HUES48 (cell line): ENCODE measurements around the gene BMP8A.
"Not testable (repeated sequence)": the region's sequence is repeated elsewhere in the genome, so short reads cannot be mapped to it uniquely, and the experiment has no call there.

ENCODE experiments used
- H3K27ac ChIP-seq: one replicate; pipeline ENCODE4 v1.7.0; 2013; ENCODE audit warnings: low read depth, low read length, inconsistent platforms
- H3K27me3 ChIP-seq: 2 replicates; pipeline ENCODE4 v1.6.1; 2013; ENCODE audit warnings: mild to moderate bottlenecking, low read length; ENCODE audit not compliant: control insufficient read depth, insufficient read depth
- H3K36me3 ChIP-seq: 2 replicates; pipeline ENCODE4 v1.6.1; 2013; ENCODE audit warnings: low read length; ENCODE audit not compliant: control insufficient read depth, insufficient read depth
- H3K4me1 ChIP-seq: 2 replicates; pipeline ENCODE4 v1.6.1; 2013; ENCODE audit warnings: mild to moderate bottlenecking, low read length; ENCODE audit not compliant: control insufficient read depth, insufficient read depth
- H3K4me3 ChIP-seq: 2 replicates; pipeline ENCODE4 v1.5.1; 2013; ENCODE audit warnings: mild to moderate bottlenecking, low read depth, low read length
- H3K9ac ChIP-seq: 2 replicates; pipeline ENCODE4 v1.6.1; 2013; ENCODE audit warnings: mild to moderate bottlenecking, low read depth, low read length, moderate library complexity
- H3K9me3 ChIP-seq: 2 replicates; pipeline ENCODE4 v1.6.1; 2013; ENCODE audit warnings: low read length; ENCODE audit not compliant: control insufficient read depth, insufficient read depth

BMP8A gene

DNA sequence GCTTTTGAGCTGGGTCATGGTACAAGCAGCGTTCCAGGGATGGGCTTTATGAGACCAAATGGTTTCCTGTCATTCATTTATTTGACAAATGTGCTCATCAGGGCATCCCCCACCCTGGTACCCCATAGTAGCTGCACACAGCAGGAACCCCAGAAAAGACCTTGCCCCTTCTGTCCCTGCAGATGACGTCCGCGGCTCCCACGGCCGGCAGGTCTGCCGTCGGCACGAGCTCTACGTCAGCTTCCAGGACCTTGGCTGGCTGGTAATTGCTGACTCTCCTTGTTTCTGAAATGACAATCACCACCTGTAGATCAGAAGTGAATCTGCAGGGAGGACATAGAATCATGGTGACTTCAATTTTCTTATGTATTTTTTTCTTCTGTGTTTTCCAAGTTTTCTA lies 30.8 kb downstream of the BMP8A start:
- not testable (repeated sequence) for H3K27me3 ChIP-seq, H3K9me3 ChIP-seq, H3K27ac ChIP-seq, H3K36me3 ChIP-seq, H3K9ac ChIP-seq, H3K4me1 ChIP-seq, H3K4me3 ChIP-seq

DNA sequence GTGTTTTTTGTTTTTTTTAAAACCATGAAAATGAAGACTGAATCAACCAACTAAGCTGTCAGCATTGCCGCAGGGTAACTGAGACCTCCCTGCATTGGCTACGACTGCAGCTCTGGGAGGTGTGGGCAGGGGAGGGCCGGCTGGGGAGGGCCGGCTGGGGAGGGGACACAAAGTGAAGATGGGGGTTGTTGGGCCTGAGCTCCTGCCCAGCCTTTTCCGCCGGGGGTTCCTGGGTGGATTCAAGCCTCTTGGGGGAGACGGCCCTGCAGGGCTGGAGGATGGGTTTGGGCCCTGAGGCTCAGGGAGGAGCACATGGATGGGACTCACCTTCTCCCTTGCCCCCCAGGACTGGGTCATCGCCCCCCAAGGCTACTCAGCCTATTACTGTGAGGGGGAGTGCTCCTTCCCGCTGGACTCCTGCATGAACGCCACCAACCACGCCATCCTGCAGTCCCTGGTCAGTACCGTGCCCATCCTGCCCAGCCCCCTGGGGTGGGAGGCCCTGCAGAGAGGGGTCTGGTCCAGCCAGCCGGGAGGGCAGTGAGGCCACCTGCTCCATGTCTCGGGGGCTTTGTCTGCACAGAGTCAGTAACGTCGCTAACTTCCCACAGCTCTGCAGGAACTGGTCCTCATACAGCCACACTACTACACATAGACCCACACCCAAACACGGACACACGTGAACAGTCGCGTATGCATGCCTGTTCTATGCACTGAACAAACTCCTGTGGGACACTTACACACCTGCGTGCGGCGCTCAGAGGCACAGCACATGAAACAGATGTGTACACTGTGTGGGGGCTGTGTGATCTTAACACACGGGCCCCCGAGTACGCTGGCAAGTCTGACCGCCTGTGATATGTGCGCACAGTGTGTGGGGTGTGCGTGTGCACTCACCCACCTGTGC lies 31.5 kb downstream of the BMP8A start:
- Histone ChIP-seq H3K27ac (no peak overlapping the region), H3K4me3 (no peak overlapping the region), H3K36me3 (peaks cover 9% of the 10 kb centered on the region; the same call in 1 of the 2 replicates), H3K9me3 (no peaks in the 10 kb centered on the region), H3K9ac (no peak overlapping the region), H3K4me1 (no peaks in the 10 kb centered on the region), H3K27me3 (no peaks in the 10 kb centered on the region)

DNA sequence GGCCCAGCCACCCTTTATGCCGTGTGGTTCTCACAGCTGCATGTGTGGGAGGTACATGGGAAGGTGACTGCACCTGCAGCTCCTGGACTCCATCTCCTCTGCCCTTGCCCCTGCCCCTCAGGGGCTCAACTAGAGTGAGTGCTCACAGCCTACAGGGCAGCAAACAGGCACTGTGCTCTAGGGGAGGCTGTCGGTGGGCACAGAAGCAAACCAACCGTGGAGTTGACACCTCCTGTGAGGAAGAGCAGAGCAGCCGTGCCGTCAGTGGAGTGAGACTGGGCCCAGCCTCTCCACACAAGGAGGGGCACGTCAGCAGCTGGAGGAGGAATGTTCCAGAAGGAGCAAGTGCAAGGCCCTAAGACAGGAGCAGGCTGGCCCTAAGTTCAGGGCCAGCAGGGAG lies 32.7 kb downstream of the BMP8A start:
- Histone ChIP-seq H3K4me1 (no peaks in the 10 kb centered on the region), H3K27ac (no peak overlapping the region), H3K36me3 (peaks cover 21% of the 10 kb centered on the region), H3K4me3 (no peak overlapping the region), H3K9ac (no peak overlapping the region), H3K9me3 (no peaks in the 10 kb centered on the region), H3K27me3 (no peaks in the 10 kb centered on the region)

DNA sequence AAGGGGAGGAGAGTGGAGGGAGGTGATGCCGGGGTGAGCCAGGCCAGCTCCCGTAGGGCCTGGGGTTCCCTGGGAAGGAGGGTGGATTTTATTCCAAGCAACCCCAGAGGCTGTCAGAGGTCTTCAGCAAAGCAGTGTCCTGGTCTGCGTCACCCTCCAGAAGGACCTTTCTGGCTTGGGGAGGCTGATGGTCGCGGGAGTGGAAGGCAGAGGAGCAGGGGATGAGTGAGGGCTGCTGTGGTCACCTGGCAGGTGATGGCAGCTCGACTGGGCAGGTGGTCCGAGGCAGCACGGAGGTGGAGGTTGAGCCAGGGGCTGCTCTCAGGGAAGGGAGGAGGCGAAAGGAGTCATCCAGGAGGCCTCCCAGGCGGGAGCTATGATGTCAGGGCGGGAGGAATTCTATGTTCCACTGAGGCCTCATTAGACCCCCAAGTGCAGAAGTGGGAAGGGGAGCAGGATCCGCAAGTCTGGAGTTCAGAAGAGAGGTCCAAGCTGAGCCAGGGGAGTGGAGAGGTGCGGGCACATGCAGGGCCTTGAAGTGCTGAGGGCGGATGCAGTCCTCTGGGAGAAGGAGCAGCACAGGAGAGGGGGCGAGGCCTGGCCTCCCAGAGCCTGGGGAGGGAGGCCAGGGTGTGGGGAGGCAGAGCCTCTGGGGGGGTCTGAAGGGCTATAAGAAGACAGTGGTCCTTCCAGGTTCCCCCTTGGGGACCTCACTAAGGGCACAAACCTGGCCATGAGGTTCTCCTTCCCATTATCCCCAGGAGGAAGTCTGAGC lies 33.3 kb downstream of the BMP8A start:
- Histone ChIP-seq H3K36me3 (peaks cover 22% of the 10 kb centered on the region), H3K27ac (no peak overlapping the region), H3K9me3 (no peaks in the 10 kb centered on the region), H3K4me1 (no peaks in the 10 kb centered on the region), H3K27me3 (no peaks in the 10 kb centered on the region), H3K9ac (no peak overlapping the region), H3K4me3 (no peak overlapping the region)

DNA sequence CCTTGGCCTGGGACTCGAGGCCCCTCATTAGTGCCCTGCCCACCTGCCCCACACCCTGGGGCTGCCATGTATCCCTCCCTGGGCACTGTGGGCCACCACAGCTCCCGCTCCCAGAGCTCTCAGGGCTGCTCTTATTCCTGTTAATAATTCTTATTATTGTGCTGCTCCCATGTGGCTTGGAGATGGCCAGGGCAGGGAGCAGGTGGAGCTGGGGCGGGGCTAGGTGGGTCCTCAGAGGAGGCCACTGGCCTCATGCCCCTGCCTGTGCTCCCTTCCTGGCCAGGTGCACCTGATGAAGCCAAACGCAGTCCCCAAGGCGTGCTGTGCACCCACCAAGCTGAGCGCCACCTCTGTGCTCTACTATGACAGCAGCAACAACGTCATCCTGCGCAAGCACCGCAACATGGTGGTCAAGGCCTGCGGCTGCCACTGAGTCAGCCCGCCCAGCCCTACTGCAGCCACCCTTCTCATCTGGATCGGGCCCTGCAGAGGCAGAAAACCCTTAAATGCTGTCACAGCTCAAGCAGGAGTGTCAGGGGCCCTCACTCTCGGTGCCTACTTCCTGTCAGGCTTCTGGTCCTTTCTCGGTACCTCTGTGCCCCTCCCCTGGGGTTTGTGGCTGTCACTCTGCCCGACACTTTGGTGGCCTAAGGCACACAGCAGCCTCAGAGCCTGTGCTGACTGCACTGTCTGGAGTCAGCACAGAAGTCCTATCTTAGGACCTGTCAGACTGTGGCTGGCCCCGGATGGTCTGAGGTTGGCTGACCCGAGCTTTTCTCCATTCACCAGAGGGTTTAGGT lies 34.1 kb downstream of the BMP8A start:
- Histone ChIP-seq H3K27ac (no peak overlapping the region), H3K27me3 (no peaks in the 10 kb centered on the region), H3K9ac (no peak overlapping the region), H3K36me3 (peaks cover 26% of the 10 kb centered on the region), H3K4me3 (no peak overlapping the region), H3K9me3 (no peaks in the 10 kb centered on the region), H3K4me1 (no peaks in the 10 kb centered on the region)

DNA sequence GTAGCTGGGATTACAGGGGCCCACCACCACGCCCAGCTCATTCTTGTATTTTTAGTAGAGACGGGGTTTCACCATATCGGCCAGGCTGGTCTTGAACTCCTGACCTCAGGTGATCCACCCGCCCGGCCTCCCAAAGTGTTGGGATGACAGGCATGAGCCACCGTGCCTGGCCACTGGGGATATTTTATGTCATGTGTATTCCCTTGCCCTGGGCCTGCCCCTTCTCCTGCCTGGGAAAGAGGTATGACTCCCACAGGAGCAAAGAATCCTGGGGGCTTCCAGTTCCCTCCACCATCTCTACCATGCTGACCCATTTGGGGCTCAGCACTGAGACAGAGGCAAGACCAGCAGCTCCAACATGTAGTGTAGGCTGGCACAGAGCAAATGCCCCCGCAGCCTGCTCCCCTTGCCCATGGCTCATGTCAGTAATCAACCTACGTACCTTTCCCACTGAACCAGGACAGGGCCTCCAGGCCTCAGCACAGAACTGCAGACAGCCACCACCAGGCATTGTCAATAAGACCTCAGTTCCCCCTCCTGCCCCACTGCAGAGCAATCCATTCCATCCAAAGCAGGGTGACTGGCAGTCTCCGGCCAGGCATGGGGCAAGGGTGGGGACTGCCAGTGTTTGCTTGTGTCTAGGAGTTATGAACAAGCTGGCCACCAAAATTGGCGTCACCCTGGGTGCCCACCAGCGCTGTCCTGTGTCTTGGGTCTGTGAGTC lies 35.2 kb downstream of the BMP8A start:
- Histone ChIP-seq H3K9me3 (no peaks in the 10 kb centered on the region), H3K9ac (no peak overlapping the region), H3K36me3 (peaks cover 26% of the 10 kb centered on the region), H3K4me1 (no peaks in the 10 kb centered on the region), H3K27me3 (no peaks in the 10 kb centered on the region), H3K4me3 (no peak overlapping the region), H3K27ac (no peak overlapping the region)

DNA sequence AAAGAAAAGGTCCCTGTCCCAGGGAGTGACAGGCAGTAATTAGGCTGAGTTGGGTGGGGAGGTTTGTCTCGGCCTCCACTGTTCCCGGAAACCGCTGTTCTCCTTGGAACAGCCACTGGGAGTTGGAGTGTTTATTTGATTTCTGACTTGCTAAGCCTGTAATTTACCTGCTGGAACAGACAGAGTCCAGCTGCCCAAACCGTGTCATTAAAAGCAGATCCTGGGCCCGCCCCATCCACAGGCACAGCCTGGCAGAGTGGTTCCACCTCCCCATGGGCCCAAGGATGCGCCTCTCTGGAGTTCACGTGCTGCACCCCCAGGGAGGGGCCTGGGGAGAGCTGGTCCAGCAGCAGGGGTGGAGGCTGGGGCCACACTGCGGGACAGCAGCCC lies 35.7 kb downstream of the BMP8A start:
- not testable (repeated sequence) for H3K9ac ChIP-seq, H3K27me3 ChIP-seq, H3K4me3 ChIP-seq, H3K9me3 ChIP-seq, H3K27ac ChIP-seq, H3K4me1 ChIP-seq
- H3K36me3 ChIP-seq, result peaks cover 31% of the 10 kb centered on the region

DNA sequence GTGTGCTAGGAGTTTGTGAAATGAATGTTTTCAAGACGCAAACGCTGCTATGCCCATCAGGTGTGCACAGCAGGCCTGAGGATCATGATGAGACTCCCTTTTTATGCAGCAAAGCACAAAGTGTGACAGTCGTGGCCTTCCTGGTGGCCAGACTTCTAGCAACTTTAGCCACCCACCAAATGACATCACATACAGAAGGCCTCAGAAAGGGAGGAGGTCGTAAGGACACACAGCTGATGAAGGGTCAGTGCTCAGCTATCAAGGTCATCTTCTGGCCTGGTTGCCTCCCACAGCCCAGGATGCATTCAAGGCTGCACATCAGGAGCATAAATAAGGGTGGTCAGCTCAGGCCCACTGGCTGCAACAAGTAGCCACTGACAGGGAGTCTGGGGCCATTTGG lies 36.6 kb downstream of the BMP8A start:
- peaks cover 31% of the 10 kb centered on the region for H3K36me3 ChIP-seq
- no peaks in the 10 kb centered on the region for H3K9me3 ChIP-seq
- no peak overlapping the region for H3K27ac ChIP-seq
- H3K27me3 ChIP-seq, result no peaks in the 10 kb centered on the region
- H3K9ac ChIP-seq, result no peak overlapping the region
- H3K4me1 ChIP-seq, result no peaks in the 10 kb centered on the region
- H3K4me3 ChIP-seq, result no peak overlapping the region

DNA sequence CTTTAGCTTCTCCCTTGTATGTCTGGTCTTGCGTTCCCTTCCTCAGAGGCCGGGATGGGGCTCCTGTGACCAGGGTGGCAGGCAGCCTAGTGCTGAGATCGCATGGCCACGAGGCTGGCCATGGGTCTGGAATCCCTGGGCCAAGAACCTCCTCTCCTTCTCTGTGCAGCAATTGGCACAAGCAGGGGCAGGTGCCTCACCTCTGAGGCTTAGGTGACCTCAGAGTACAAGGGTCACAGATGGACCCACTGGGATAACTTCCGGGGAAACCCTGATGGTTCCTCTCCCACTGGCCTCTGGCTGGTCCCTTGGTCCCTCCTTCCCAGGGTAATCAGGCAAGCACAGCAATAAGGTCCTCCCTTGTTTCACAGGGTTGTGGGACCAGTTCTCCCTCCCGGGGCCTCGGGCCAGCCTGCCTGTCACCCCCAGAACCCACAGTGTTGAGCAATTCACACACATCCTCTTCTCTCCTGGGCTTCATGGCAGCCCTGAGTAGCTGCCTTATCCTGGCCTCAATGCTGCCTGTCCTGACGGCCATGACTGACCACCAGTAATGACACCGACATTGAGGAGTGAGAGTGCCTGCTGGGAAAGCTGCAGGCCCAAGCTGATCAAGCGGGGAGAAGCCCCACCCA lies 38.6 kb downstream of the BMP8A start:
- no peaks in the 10 kb centered on the region for H3K27me3 ChIP-seq
- no peaks in the 10 kb centered on the region for H3K4me1 ChIP-seq
- no peaks in the 10 kb centered on the region for H3K9me3 ChIP-seq
- no peak overlapping the region for H3K4me3 ChIP-seq
- peaks cover 34% of the 10 kb centered on the region for H3K36me3 ChIP-seq
- H3K9ac ChIP-seq, result no peak overlapping the region
- no peak overlapping the region for H3K27ac ChIP-seq

DNA sequence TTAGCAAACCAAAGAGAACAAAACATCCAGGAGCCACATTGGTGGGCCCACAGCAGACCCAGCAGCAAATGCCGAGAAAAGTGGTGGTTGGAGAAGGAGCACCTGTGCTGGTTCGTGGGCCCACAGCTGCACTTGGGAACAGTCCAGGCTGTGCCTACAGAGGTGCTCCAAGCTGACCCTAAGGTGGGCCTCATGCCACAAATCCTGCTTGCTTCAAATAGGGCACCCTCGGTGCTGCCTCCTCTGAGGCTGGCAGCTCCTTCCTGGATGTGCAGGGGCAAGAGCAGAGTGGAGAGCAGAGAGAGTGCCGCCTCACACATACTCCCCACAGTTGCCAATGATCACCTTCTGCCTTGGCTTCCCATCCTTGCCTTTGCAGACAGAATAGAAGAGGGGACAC lies 40.1 kb downstream of the BMP8A start:
- Histone ChIP-seq H3K27ac (no peak overlapping the region), H3K4me1 (no peaks in the 10 kb centered on the region), H3K27me3 (no peaks in the 10 kb centered on the region), H3K4me3 (no peak overlapping the region), H3K9ac (no peak overlapping the region), H3K9me3 (no peaks in the 10 kb centered on the region), H3K36me3 (peaks cover 33% of the 10 kb centered on the region)
